Fibroblast of the conjunctiva (primary cell): ENCODE measurements around the gene MET.
A peak's percentile ranks its signal among the peaks of the same experiment; 100 is the strongest.

ENCODE experiments used
- DNase-seq: peaks from one replicate; pipeline ENCODE4 v3.0.0-alpha.2; 2010; ENCODE audit warnings: low read depth

The MET gene

DNA sequence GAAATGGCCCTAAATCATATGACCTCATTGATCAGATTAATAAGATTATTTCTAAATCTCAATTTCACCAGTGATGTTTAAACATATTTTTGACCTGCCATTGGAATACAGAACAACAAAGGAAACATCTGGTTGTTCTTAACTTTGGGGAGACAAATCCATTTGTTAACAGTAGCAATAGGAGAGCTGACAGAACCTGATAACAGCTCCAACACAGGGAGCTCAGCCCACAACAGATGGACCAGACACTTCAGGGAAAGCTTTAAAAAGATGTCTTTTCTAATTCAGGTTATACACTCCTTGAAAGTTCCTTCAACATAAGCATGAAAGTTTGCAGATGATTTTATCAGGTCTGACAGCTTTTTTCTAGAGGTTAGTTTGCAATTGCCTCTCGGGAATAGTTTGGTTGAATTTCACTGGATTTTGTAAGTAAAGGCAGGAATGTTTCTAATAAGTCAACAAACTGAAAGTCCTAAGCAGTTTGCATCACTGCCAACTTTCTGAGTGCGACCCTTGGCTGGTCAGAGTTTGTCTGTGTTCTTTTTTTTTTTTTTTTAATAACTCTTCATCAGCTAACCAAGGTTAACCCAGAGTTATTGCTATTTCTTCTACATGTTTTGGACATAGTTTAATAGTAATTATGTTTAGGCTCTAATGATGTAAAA is 6.5 kb upstream of the MET start:
- no peak for DNase-seq

DNA sequence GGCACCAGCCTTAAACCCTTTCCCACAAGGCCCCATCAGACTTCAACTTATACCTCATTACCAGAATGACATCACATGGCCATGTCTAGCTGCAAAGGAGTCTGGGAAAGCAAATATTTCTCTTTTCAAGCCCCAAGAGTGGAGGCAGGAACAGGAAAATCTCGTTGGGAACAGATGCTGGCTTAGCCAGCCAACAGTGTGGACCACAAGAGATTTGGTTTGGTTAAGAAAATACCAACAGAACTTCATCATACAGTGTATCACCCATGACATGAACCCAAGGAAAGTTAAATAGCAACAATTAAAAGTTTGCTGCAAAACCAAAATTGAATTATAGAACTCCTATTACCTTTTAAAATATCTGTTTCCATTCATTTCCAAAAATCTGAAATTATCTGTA is 2.2 kb upstream of the MET start:
- no peak for DNase-seq

DNA sequence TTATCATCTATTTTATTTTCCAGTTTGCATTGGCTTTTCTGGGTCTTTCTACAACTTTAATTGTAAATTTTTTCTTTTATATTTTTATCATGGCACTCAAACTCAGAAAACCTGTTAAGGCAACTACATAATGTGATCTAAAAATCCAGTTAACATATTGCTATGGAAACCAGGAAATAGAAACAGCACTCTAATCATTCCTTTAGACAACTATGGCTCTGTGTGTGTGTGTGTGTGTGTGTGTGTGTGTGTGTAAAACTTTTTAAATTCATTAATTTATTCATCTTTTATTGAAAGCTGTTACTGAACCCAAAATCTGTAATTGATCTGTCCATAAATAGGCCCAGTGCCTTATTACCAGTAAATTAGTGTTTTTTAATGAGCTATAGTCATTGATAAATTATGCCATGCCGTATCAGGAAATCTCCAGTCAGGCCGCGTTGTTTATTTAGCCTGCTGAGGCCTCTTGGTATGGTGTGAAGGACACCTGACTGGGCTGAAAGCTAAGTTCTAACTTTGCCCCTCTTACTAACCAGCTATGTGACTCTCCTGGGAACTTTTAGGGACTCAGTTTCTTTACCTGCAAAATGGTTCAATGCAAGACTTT is 1.5 kb upstream of the MET start:
- DNase-seq: no peak

DNA sequence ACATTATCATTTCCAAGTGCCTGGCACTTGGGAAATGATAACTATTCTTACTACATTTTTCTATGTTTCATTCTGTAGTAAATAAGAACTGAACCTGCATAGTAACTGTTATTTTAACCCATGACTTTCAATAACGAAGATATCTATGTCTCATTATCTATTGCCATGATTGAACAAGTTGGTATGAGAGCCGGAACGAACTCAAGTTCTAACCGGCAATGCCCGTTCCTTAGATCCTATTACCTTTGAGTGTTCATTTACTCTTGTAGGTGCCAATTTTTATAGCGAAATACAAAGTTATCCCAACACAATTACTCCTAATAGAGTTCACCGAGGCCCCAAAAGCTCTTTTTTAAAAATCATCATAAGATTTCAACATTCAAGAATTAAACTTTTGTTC is 885 bp upstream of the MET start:
- DNase-seq: no peak

DNA sequence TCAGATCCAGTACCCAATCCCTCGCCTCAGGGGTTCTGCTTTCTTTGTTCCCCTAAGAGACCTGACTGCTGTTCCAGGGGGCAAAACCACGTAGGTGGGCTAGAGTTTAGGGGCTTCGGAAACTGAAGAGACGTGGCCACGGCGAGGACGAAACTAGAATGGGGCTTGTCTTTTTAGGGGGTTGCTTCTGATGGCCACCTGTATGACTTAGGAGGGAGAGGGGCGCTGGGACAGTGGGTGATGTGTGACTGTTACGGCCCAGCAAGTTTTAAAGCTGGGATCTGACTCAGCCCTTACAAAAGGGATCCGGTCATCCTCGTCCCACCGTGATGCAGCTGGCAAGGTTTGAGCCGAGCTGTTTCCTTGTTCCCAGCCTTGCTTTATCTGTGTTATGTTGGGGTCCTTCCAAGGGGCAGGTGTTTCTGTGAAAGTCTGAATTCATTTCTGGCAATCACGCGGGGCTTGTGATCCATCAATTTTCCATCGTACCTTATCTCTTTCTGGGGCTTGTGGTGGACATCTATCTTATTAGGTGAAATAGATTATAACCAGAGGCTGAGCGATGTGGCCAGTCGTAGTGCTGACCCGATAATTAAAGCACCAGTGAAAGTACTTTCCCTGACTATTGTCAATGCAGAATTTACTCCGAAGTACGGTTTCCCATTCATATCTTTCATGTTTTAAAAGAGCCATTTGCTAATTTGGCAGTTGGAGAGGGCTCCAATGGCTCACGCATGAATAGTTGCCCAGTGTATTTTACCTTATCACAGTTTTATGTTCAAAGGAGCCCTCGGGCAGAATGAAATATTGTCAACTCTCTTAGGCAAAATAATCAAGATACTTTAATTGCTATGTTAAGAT is 830 bp downstream of the MET start:
- DNase-seq: no peak

DNA sequence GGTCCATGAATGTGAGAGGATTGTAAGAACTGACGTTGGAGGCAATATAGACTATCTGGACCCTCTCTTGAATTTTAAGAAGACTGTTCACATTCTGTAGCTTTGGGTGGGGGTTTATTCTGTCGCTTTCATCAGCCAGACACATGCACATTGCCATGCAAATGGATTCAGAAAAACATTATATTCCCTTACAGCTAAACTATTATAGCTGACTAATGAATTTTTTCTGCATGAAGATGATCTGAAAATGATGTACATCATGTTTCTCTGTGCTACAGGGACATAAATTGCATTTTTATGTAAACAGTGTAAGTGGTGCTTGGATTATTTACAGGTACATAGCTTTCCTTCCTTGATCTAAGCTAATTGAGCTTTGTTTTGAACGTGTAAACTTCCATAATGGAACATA is 1.5 kb downstream of the MET start:
- DNase-seq: no peak

DNA sequence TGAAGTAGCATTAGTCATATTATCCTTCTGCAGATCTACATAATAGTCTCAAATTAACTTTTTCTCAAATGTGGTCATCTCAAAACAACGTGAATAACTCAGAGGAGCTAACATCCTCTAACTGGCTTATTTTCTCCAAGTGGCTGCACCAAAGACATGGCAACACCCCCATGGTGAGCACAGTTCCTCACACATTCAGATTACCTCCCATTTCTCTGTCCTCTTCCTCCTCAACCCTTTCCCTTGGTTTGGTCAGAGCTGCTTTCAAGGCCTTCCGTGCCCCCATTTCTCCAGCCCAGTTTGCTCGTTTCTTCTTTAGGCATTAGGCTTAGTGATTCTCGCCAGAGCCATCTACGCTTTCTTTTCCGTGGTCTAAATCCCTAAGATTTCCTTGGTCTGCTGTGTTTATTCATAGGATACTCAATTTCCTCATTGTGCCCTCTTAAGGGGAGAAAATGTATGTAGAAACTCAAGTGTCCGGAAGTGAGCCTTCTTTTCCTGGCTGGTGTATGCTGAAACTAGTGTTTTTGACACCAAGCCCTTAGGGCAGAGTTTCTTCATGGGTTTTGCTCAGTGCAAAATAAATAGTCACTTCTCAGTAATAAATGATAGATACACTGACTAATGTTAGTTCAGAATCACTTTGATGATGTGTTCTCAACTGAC is 2.6 kb downstream of the MET start:
- no peak for DNase-seq

DNA sequence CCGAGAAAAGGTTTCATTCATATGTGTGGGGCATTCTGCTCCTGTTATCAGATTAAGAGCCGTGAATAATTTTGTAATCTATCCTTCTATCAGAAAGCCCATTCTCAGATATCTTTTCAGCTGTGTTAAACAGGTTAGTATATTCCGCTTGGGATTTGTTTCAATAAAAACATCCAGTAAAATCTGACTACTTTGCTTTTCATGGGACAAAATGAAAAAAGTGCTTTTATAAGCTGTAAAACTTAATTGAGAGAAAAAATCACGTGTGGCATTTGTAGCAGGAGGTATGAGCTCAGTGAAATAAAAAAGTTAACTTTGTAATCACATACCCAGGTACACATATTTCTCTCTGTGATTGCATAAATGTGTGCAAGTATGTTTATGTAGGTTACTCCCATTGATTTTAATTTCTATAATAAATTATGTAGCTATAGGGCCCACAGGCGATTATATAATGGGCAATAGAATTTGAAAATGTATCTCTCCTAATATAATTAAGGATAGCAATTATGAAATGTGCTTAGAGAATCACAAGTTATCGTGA is 3.9 kb downstream of the MET start:
- no peak for DNase-seq

DNA sequence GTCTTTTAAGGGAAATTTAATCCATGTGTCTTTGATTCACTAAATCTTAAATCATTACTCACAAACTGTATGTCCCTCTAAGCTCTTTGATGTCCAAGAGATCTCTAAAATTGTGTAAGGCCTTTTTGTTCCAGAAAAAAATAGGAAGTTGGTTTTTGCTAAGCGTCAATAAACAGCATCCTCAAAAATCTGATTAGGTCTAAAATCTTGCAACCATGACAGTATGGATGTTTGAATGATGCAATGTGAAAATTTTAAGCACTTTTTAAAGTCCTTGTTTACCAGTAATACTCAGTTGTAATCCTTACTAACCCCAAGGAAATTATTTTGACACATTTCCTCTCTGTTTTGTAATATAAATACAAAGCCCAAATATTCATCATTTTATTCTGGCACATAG is 6.8 kb downstream of the MET start:
- no peak for DNase-seq

DNA sequence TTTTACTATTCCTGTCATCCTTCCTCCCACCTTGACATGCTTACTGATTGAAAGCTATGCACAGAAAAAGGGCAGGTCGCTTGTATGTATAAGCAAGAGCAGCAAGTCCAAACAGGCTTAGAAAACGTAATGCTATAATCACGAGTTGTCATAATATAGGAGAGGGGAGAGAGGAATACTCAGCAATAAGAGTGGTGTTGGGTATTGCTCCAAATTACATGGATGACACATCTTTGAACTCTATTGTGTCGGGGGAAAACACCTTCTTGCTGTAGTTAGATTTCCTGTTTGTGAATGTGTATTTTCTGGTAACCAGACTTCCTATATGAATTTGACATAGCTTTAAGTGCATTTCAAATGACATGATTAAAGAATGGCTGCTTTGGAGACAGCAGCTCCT is 7.5 kb downstream of the MET start:
- DNase-seq: no peak

DNA sequence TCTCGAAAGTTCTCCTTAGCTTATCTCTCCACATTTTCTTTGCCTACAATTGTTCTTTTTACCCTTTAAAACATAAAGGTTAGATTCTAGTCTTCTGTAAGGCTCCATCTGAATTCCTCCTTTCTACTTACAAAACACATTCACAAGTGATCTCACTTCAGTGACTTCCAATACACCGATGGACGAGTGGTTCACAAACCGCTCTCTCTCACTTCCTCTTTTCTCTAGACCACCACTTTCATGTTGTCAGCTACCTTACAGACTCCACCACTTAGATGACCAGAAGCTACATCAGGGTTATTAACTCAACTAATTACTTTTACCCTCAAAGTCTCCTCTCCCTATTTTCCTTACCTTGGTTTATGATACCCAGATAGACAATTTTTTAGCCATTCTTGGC is 11.8 kb downstream of the MET start:
- DNase-seq: no peak

DNA sequence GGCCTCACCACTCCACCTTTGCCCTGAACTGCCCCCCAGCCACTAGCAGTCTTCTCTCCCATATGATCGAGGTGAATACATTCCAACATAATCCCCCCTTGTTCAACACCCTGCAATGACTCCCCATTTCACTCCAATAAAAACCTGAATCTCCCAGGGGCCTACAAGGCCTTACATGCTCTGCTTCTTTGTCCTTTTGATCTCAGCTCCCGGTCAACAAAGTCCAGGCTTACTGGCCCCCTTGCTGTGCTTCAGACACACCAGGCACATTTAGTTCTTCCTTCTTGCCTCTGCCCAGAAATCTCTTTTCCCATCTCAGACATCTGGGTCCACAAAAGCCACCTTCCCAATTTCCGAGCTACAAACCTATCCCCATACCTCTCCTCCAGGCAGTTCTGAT is 14.0 kb downstream of the MET start:
- no peak for DNase-seq

DNA sequence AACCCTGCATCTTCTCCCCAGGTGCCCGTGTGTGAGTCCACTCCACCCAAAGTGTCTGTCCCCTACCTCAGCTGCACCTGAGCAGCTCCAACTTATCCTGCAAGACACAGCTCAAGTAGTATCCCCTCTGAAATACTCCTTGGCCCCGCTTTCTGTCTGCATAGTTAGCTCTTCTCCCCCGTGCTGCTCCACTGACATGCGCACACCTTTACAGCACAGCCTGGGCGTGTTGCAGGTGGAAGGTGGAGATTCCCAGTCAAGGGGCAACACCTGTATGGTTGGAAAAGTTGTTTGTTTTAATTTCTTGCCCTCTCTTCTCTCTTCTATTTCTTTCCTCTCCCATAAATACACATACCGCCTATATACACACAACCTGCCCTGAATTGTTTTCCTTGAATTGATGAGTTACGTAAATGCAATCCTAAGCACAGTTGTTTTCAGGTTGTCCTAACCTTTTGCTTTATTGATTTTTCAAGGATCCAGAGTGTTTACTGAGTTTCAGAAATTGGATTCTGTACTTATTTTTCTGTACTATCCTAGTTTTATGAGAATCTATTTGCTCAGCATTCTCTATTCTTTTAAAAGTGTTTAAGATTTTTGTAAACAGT is 14.9 kb downstream of the MET start:
- DNase-seq: no peak

DNA sequence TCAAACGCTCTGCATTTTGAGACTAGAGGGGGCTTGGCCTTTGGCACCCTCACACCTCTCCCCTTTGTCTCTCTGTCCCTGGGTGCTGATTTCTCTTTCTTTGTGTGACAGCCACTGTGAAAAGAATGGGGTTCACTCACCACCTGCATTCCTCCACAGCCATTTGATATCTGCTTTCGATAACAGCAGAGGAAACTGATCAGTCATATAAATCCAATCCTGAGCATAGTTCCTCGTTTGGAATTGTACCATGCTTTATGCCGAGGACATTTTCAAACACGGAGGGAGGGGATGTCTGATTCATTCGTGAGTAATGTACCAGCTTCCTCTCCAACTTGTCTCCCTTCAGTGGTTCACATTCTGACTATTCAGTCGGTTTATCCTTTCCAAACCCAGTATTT is 15.8 kb downstream of the MET start:
- DNase-seq: peak; percentile 40

DNA sequence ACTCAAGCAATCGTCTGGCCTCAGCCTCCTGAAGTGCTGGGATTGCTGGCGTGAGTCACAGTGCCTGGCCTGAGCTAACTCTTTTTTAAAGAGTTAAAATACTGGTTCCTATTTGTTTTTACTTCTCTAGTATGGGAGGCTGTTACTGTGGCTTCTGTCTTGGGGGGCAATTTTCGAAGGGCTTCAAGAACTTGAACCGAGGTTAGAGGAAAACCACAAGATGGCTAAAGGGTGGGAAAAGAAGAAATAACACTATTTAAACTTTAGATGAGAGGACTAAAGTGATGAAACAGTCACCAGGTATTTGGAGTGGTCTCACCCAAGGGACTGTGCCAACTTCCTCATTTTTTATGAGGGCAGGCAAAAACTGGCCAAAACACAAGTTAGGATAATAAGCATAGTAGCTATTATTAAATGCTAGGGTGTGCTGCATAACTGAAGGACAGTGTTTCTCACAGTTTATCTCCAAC is 17.8 kb downstream of the MET start:
- DNase-seq: no peak

DNA sequence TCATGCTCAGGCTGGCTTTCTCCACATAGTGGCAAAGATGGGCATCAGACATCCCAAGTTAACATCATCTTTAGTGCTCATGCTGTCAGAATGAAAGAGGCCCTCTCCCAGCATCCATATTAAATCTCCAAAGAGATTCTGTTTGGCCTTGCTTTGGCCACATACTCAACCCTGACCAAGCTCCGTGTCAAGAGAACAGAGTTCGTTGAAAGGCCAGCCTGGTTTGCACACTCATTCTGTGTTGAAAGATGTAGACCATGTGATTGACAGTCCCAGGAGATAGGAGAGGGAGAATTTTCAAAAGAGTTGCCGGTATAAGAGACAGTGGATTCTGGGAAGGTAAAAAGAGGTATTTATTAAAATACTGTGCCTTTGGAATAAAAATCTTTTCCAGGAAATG is 19.7 kb downstream of the MET start:
- no peak for DNase-seq

DNA sequence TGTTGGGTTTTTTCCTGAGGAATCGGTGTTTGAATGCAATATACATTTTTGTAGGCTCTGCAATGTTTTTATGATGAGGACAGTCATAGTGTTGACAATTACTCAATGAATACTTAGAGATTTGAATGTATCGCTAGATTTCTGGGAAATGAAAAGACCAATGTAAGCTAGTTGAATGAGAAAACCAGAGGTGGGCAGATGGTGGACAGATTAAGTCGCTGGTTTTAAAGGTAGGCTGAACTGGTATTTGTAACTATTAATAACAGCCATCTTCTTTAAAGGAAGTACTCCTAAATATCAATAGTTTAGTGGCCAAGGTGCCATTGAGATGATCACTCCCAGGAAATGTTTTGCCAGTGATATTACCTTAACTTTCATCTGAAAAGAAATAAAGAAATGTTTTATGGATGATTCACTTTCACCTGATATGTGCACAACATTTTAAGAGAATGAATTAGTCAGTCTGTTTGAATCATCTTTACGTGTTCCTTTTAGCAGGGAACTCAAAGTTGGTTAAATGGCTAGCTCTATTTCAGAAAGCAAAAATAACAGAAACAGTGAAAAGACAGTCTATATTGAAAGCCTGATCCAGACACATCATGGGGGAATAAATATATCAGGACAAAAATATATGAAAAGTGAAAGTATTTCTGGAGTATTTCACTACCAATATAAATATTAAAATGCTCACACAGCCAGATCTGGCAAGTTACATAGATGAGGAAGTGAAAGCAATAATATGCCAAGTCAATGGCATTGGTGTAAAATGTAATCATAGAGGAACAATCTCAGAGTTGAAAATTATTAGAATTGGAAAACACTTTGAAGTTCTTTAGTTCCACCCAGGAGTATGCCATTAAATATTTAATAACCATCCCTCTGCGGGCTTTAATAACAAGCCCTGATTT is 20.7 kb downstream of the MET start:
- no peak for DNase-seq

DNA sequence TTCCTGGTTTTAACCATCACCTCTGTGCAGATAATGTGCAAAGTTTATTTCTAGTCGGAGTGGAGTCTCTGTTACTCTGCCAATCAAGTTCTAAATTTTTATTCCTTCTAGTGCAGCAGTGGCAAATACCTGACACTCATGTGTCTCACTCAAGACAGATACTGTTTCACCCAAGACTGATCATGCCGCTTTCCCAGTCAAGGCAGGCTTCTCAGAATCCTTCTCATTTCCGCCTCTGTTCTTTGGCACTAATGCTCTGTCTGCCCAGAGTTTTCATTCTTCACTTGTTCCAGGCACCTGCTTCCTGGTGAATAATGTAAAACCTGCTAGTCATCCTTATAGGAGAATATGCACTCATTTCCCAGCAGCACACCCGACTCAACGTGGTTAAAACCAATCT is 24.7 kb downstream of the MET start:
- DNase-seq: no peak

DNA sequence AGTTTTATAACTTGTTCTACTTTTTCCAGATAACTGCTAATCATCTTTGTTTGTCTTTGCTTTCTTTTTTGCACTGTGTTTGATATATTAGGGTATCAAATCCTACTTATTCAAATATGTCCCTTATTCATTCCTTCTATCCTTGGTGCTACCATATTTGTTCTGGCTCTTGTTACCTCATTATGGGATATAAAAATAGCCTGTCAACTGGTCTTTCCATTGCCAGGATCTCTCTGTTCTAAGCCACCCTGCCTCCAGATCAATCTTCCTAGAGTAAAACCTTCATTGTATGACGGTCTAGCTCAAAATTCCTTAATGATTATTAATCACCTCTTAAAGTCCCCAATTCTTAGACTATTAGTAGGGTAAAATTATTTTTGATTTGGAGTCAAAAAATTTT is 25.2 kb downstream of the MET start:
- no peak for DNase-seq

DNA sequence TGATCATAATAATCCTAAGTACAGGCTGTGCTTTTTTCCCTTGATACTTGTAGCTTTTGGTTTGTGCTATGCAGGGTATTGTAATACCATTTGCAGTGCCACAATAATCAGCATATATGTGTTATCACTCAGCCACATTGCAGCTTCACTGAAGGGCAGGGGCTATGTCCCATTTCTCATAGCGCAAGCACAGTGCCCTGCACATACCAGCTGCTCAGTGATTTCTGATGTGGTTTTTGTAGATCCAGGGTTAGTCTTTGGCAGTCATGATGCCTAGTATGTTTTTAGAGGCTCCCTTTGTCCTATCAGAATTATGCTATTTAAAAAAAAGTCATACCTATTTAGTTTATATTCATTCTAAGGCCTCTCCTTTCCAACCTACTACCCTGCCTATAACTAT is 25.8 kb downstream of the MET start:
- DNase-seq: no peak

DNA sequence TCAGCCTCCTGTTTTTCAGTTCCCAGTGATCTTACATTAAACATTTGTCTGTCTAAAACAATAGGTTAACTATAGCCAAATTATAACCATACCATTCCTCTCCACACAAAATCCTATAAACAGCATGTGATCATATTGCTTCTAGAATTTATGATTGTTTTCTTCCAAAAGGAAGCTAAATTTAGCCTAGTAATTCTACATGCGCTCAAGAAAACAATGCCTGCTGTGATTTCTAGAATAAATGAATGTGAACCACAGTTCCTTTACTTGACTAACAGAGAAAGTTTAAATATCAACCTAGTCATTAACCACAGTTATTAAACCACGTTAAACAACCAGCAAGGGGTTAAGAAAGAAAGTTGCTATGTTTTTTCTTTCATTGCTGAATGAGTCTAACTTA is 26.4 kb downstream of the MET start:
- no peak for DNase-seq
